HG03175 (cell line): ENCODE data around the gene SLC3A2.
"Not testable (repeated sequence)": the region's sequence is repeated elsewhere in the genome, so short reads cannot be mapped to it uniquely, and the experiment has no call there.

Experiments used
- ATAC-seq: cut with Tn5 transposase; IDR thresholded peaks from one replicate; pipeline ENCODE4 v1.9.1; 2021; ENCODE audit warnings: mild to moderate bottlenecking, moderate library complexity; ENCODE audit not compliant: unreplicated experiment

Gene SLC3A2

DNA sequence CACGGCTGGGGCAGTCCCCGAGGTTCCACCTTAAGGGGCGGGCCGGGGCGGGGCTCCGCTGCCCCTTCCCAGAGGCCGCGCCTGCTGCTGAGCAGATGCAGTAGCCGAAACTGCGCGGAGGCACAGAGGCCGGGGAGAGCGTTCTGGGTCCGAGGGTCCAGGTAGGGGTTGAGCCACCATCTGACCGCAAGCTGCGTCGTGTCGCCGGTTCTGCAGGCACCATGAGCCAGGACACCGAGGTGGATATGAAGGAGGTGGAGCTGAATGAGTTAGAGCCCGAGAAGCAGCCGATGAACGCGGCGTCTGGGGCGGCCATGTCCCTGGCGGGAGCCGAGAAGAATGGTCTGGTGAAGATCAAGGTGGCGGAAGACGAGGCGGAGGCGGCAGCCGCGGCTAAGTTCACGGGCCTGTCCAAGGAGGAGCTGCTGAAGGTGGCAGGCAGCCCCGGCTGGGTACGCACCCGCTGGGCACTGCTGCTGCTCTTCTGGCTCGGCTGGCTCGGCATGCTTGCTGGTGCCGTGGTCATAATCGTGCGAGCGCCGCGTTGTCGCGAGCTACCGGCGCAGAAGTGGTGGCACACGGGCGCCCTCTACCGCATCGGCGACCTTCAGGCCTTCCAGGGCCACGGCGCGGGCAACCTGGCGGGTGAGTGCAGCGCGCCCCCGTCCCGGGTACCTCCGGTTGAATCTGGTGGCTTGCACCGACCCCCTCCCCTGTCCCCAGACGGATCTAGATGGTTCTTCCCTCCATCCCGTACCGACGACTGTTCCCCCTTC is at the start of gene SLC3A2:
Gene SLC3A2 (plus strand): TSS at position 94 of the 776 bp plus-strand sequence. CDS start 128 bp downstream, at position 222.
- peak; percentile 82 for ATAC-seq

- ATAC-seq: no peak
Measured at GRCh38 chr11:62830904-62831519, 49.7 kb upstream of the SLC3A2 start.

GRCh38 chr11:62831520-62832335 is 49.0 kb upstream of the SLC3A2 start, which contains the start of gene STX5:
Gene STX5, minus strand, starts transcription at chr11:62832051. Its CDS starts 808 bp downstream, at chr11:62831243.
- peak; percentile 86 for ATAC-seq

- ATAC-seq: peak; percentile 22
Measured at GRCh38 chr11:62832336-62833234, 48.1 kb upstream of the SLC3A2 start, which contains the start of gene TEX54. Gene TEX54, minus strand, starts transcription at chr11:62832841.

DNA sequence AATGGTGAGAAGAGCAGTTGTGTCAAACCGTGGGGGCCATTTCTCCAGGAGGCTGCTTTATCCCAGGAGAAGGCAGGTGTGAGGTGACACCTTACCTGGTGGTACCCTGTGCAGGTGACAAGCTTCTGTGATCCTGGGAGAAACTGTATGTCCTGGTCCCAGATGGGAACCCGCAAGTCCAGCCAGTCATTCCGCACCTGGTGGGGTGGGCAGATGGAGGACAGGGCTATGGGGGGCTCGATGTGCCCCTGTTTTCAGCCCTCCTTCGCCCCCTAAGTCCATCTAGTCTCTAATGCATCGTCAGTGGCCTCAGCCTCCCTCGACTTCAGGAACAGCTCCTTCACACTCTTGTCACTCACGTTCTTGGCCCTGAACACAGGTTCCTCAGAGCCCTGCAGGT is 45.4 kb upstream of the SLC3A2 start:
- ATAC-seq: no peak

DNA sequence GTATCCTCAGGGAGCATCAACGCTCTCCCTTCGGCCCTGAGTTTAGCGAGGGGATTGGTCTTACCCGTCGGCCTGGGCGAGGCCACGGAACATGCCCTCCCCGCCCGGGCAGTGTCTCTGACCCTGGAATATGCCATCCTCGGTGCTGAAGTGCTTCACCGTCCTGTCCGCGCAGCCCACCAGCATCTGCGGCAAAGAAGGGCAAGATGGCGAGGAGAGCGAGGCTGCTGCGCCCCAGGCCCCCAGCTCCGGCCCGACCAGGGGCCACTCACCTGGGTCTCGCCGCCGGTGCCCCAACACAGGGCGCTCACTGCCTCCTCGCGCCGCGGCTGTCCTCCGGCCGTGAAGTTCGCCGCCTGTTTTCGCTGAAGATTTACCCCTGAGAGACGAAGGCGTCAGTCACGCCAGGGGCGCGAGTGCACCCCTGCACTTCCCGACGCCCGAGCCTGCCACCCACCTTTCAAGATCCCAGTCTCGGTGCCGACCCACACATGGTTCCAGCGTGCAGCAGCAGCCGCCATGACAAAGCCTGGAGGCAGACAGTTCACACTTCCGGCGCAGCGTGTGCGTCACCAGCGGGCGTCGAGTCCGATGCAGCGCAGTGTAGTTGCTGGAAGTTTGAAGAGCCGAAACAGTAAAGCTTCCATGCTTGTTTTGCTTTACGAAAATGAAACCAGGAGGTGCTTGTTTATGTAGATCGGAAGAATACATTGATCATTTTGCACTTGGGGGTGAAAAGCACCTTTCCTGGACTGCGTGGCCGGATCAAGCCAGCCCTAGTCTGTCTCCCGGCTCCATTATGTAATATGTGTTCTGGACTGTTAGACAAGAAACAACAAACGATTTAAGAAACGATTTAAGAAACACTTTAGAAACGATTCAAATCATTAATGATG is 41.4 kb upstream of the SLC3A2 start, which contains the start of gene WDR74:
Gene WDR74 (minus strand): TSS at position 541 of the 896 bp plus-strand sequence. CDS start 20 bp downstream, at position 521.
- ATAC-seq: peak; percentile 40

DNA sequence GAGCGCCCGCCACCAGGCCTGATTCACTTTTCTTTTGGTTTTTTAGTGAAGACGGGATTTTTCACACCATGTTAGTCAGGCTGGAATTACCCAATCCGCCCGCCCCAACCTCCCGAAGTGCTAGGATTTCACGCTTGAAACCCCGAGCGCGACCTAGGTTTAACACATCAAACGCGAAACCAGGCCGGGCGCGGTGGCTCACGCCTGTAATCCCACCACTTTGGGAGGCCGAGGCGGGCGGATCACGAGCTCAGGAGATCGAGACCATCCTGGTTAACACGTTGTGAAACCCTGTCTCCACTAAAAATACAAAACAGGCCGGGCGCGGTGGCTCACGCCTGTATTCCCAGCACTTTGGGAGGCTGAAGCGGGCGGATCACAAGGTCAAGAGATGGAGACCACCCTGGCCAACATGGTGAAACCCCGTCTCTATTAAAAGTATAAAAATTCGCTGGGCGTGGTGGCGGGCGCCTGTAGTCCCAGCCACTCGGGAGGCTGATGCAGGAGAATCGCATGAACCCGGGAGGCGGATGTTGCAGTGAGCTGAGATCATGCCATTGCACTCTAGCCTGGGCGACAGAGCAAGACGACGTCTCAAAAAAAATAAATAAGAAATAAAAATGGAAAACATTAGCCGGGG is 39.9 kb upstream of the SLC3A2 start:
- ATAC-seq: not testable (repeated sequence)

DNA sequence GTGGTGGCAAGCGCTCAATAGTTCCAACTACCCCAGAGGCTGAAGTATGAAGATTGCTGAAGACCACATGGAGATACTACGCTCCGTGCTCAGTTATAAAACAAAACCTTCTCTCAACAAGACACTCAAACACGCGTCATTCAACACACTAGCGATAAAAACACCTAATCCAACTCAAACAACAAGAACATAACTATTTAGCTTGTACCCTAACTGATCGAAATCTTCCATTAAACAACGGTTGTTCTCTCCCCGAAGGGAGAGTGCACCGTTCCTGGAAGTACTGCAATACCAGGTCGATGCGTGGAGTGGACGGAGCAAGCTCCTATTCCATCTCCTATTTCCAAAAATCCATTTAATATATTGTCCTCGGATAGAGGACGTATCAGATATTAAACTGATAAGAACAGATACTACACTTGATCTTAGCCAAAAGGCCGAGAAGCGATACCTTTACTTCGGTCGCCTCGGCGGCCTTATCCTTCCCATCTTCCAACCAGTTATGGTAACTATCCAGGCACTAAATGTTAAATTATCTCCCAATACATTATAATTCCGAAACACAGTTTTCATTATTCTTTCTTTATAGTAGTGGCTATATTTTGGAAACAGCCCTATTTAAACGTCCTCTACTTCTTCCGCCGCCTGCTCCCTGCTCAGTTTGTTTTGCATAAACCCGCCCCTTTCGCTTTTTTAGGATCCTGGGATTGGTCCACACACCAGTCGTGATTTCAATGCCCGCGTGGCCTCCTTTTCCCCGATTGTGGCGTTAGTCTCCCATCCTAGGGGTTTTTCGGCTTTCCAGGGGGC is 39.1 kb upstream of the SLC3A2 start:
- peak; percentile 62 for ATAC-seq

DNA sequence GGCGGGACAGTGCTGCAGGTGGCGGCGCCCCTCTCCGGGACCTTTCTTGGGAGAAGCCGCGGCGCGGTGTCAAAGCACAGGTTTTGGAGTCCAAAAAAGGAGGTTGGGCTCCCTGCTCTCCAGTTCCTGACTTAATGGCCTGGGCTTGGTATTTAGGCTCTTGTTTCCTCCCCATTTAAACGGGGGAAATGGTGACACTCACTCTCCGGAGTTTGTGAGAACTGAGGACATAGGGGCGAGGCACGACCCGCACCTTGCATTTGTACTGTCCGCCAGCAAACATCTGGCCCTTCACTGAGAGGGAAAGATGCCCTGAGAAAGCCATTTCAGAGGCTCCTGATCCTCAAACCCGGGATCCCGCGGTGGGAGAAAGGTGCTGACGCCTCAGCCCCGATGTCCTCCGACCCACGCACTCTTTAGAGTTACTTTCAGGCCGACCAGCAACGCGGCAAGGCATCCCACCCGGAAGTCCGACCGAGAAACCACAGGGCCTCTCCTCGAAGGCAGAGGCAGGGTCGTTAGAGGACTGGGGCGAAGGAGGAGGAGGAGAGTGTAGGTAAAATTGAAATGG is 38.4 kb upstream of the SLC3A2 start:
- no peak for ATAC-seq

DNA sequence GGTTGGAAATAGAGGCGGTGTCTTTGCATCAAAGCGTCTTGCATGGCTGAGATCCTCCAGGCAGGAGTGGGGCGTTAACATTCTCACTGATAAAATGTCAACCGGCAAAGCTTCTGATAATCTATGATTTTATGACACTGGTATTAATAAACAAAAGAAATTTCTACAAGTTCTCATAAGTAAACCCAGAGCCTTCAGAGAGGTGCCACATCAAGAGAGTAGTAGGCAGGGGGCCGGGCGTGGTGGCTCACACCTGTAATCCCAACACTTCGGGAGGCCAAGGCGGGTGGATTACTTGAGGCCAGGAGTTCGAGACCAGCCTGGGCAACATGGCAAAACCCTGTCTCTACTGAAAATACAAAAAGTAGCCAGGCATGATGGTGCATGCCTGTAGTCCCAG is 37.8 kb upstream of the SLC3A2 start:
- ATAC-seq: not testable (repeated sequence)

DNA sequence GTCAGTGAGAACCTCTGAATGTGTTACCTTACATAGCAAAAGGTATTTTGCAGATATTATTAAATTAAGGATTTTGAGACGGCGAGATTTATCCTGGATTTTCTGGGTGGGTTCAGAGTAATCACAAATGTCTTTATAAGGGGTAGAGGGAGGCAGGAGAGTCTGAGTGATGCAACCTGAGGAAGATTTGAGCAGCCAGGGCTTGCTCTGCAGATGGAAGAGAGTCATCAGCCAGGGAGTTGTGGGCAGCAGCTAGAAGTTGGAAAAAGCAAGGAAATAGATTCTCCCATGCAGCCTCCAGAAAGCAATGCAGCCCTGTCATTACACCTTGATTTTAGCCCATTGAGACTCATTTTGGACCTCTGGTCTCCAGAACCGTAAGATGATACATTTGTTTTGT is 37.2 kb upstream of the SLC3A2 start:
- ATAC-seq: no peak

DNA sequence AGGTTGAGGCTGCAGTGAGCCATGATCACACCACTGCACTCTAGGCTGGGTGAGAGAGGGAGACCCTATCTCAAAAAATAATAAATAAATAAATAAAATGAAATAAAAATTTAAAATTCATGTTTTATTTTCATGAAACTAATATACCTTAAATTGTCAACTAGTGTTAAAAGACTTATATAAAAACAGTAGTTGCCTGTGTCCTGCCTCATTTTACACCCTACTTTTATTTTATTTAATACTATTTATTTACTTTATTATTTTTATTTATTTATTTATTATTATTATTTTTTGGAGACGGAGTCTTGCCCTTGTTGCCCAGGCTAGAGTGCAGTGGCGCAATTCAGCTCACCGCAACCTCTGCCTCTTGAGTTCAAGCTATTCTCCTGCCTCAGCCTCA is 36.5 kb upstream of the SLC3A2 start:
- ATAC-seq: no peak

DNA sequence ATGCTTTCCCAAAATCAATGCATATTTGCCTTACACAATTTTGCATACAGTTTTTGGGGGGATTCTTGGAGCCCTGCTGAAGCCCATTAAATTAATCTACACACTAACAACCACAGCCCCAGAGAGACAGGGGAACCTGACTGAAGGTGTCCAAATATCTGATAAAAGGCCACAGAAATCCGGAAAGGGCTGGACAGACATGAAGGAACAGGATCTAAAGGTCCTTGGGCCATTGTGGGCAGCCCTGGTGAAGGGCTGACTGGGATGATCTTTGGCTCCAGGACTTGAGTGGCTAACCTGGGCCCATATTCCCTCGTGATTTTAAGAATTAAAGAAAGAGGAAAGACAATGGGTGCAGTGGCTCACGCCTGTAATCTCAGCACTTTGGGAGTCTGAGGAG is 34.5 kb upstream of the SLC3A2 start:
- ATAC-seq: no peak

DNA sequence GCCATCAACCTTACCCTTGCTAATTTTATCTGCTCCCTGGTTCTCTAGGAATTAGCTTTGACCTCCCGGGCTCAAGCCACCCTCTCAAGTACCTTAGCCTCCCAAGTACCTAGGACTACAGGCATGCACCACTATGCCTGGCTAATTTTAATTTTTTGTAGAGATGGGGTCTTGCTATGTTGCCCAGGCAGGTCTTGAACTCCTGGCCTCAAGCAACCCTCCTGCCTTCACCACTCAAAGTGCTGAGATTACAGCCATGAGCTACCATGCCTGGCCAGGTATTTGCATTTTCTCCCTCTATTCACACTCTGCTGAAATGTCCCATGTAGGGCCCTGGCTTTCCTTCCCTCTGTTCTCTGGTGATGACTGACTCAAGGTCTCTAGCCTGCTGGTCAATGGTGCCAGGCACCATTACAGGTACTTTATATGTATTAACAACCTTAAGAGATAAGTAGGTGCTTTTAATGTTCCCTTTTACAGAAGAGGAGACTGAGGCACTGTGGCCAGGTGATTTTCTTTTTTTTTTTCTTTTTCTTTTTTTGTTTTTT is 32.9 kb upstream of the SLC3A2 start:
- no peak for ATAC-seq

DNA sequence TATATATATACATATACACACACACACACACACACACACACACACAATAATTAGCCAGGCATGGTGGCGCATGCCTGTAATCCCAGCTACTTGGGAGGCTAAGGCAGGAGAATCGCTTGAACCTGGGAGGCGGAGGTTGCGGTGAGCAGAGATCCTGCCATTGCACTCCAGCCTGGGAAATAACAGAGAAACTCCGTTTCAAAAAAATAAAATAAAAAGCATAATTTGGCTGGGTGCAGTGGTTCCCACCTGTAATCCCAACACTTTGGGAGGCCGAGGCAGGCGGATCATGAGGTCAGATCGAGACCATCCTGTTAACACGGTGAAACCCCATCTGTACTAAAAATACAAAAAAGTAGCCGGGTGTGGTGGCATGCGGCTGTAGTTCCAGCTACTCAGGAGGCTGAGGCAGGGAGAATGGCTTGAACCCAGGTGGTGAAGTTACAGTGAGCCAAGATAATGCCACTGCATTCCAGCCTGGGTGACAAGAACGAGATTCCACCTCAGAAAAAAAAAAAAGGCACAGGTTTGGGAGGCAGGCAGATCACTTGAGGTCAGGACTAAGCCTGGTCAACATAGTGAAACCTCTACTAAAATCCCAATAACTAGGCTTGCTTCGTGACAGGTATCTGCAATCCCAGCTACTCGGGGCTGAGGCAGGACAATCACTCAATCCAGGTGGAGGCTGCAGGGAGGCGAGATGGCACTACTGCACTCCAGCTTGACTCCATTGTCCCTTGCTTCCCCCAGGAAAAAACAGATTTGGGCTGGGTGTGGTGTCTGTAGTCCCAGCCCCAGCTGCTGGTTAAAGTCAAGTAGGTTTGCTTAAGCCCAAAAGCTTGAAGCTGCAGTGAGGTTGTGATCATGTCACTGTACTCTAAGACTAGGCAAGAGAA is 29.5 kb upstream of the SLC3A2 start:
- ATAC-seq: no peak

DNA sequence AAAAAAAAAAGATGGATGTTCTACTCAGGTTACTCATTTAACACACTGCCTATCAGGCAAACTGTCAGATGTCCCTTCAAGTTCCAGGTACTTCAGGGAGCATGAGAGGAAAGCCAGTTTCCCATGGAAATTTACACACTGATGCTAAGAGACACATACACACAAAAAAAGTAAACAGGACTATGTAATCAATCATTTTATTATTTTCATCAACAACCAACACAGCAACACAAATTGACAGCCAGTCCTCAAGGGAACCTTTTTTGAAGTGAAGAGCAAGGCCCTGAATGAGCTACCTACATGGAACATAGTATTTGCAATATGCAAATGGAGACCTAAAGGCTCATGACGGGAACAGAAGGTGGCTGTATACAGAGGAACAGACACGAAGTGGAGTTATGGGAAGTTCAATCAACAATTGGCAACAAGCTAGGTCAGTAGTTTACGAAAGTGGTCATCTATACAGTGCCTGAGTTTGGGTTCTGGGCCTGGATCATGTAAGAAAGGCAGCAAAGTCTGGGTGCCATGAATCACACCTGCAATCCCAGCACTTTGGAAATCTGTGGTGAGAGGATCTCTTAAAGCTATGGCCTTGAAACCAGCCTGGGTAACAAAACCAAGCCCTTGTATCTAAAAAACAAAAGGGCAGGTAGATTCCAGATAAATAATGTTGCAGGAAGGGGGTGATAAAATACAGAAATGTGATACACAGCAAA is 28.7 kb upstream of the SLC3A2 start:
- no peak for ATAC-seq
